GM10847 (cell line): ENCODE data around the gene LEPROT.

Experiments
- POLR2A ChIP-seq: IDR thresholded peaks from 2 replicates; pipeline ENCODE4 v1.6.1; 2011; ENCODE audit not compliant: insufficient read length; ENCODE audit errors: extremely low read depth

Gene LEPROT

GRCh38 chr1:65425006-65425405 lies 4.5 kb downstream of the LEPROT start:
- no peak for TF ChIP-seq POLR2A

GRCh38 chr1:65425697-65426096 lies 5.2 kb downstream of the LEPROT start:
- no peak for TF ChIP-seq POLR2A

GRCh38 chr1:65429078-65429477 lies 8.6 kb downstream of the LEPROT start:
- no peak for TF ChIP-seq POLR2A

GRCh38 chr1:65429806-65430205 lies 9.3 kb downstream of the LEPROT start:
- TF ChIP-seq POLR2A: no peak

GRCh38 chr1:65431111-65431705 lies 10.7 kb downstream of the LEPROT start:
- no peak for TF ChIP-seq POLR2A

- no peak for TF ChIP-seq POLR2A
Measured at GRCh38 chr1:65432918-65433317, 12.4 kb downstream of the LEPROT start.

DNA sequence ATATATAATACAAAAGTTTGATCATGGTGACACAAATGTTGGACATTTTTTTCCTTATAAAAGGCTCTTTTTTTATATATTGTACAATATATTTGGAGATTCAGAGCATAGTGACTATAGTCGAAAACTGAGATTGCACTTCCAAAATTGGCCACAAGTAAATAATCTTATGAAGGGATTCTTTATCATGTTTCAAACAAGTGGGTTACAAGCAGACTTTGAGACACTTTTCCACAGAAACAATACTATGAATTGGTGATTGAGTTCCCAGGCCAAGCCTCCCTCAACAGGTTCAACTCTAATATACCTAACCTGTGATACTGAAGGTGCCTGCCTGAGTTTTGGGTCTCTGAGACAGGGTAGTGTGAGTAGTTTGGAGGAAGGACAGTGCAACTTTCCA lies 13.8 kb downstream of the LEPROT start:
- no peak for TF ChIP-seq POLR2A

DNA sequence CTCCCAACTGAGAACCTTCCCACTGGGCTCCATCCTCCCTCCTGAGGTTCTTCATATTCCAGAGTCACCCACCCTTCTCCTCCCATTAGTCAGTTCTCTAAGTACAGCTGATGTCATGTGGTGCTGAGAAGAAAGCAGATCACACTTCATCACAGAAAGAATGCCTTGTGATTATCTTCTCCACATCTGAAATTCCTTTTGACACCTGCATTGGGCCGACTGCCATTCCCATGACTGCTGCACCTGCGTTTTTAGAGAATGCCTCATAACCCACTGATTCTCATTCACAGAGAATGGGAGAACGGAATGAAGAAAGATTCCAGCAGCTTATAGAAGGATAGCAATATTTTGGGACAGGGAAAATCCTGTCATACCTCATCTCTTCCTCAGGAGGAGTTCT lies 14.3 kb downstream of the LEPROT start:
- no peak for TF ChIP-seq POLR2A

DNA sequence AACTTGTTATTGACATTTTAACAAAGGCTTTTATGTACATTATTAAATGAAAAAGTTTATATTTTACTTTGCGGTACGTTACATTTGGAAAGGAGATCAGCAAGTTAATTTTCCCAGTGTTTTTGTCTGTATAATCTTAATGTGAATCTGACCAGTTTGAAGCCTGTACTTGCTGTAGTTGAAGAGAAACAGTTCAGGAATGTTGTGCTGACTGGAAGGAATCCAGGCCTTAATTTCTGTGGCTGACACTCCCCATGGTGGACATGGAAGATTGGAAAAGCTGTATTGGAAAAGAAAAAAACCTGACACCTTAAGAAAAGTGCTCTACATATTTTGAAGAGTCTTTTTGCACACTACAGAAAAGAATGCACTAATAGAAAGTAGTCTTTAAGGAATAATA lies 15.5 kb downstream of the LEPROT start:
- TF ChIP-seq POLR2A: no peak

GRCh38 chr1:65437616-65438015 lies 17.1 kb downstream of the LEPROT start:
- TF ChIP-seq POLR2A: no peak

DNA sequence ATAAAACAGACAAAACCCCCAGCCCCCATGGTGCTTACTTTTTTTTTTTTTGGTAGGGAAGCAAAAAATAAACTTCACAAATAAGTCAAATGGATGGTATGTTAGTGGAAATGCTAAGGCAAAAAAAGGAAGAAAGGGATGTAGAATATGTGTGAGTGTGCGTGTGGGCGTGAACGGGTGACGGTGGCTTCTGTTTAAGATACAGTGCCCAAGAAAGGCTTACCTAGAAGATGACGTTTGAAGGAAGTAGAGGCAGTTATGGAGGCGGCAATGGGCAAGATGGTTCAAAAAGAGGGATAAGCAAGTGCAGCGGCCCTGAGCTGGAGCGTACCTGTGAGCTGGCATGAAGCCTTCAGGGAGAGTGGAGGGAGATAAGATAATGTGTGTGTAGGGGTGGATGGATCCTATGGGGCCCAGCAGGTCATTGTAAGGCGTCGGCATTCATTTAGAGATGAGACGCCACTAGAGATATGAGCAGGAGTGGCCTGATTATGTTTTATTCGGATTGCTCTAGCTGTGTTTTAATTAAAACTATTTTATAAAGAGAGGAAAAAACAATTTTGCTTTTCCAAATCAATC lies 19.9 kb downstream of the LEPROT start:
- TF ChIP-seq POLR2A: no peak

- TF ChIP-seq POLR2A: no peak
Measured at GRCh38 chr1:65440915-65441314, 20.4 kb downstream of the LEPROT start.

GRCh38 chr1:65441464-65441863 lies 21.0 kb downstream of the LEPROT start:
- TF ChIP-seq POLR2A: no peak

GRCh38 chr1:65442442-65442841 lies 22.0 kb downstream of the LEPROT start:
- no peak for TF ChIP-seq POLR2A

DNA sequence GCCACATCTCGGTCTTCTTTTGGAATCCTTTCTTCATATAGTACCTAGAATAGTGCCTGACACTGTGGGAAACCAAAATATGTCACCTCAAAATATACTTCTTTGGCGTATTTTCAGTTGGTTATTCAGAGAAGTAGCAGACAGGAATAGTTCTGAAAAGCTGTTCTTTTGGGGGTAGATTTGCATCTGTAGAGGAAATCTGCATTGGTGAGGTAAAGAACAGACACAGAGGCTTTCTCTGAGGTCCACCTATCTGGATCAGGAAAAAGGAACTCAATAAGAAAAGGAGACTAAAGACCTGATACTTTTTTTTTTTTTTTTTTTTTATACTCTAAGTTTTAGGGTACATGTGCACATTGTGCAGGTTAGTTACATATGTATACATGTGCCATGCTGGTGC lies 23.2 kb downstream of the LEPROT start:
- TF ChIP-seq POLR2A: no peak

DNA sequence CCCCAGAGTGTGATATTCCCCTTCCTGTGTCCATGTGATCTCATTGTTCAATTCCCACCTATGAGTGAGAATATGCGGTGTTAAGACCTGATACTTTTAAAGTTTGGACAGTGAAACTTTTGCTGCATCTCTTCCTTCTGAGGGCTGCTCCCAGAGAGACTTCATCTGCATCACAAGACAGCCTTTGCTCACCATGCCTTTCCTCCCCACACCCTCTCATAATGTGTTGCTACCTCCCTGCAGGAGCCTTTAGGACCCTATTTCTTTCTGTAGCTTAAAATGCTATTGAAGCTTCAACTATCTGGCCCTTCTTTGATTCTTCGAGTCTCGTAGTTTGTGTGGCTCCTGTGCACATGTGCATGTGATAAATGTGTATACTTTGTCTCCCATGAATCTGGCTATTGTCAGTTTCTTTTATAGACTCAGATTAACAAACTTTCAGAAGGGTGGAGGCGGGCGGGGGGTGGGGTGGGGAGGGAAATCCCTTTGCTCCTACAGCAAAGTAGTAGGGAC lies 23.7 kb downstream of the LEPROT start:
- no peak for TF ChIP-seq POLR2A

DNA sequence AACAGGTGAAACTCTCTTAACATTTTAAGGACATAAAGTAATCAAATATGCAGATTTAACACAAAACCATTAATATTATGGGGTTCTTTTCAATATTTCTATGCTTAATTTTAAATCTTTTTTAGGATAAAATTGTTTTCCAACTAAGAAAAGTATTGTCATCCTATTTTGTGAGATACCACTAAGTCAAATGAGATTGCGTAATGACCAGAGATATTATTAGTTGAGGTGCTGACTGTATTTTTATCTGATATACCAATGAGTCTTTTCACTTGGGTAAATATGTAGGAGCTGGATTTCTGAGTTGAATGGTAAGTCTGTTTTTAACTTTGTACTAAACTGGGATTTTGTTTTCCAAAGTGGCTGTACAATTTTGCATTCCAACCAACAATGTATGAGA lies 25.4 kb downstream of the LEPROT start:
- TF ChIP-seq POLR2A: no peak
